PC-3 (cell line): ENCODE results near the gene DDX42. TPM values are rescaled to one million over a fixed set of nuclear protein-coding genes. Genes with fewer than 3 reads are reported as not detected.

Experiments
- ATAC-seq: fragments of 200-7000 bp; cut with Tn5 transposase; 2 replicates; pipeline ENCODE4 v1.9.1; 2020; ENCODE audit warnings: mild to moderate bottlenecking, moderate library complexity
- BruUV-seq: library from RNA; stranded (reverse); fragments of 400-500 nt; replicated peaks from 2 replicates; lab custom pipeline; 2021; lab: Mats Ljungman, UMichigan
- CTCF ChIA-PET: fragments of 300-600 bp; sonication (Branson Sonifier 250); formaldehyde crosslinking; loops from one replicate; lab custom pipeline; 2022; ENCODE audit warnings: antibody characterized with exemption; lab: Charles Lee
- POLR2A ChIA-PET: fragments of 300-600 bp; sonication (Branson Sonifier 250); formaldehyde crosslinking; loops from one replicate; lab custom pipeline; 2022; ENCODE audit warnings: antibody characterized with exemption; ENCODE audit not compliant: unreplicated experiment; lab: Charles Lee
- DNase-seq: peaks from one replicate; pipeline ENCODE4 v3.0.0-alpha.2; 2015
- H2AFZ ChIP-seq: fragments of 300-600 bp; sonication (generic); 2 replicates; pipeline ENCODE4 v1.6.0; 2016; ENCODE audit warnings: antibody characterized with exemption, low read length
- H3F3A ChIP-seq: fragments of 300-600 bp; sonication (generic); one replicate; pipeline ENCODE4 v1.6.0; 2017; ENCODE audit warnings: antibody characterized with exemption, low read length, control low read depth, mild to moderate bottlenecking; ENCODE audit not compliant: unreplicated experiment
- H3K27ac ChIP-seq: fragments of 300-600 bp; sonication (generic); 2 replicates; pipeline ENCODE4 v1.5.1; 2016; ENCODE audit warnings: mild to moderate bottlenecking, low read length
- H3K27me3 ChIP-seq: fragments of 300-600 bp; sonication (generic); 2 replicates; pipeline ENCODE4 v1.6.1; 2016; ENCODE audit warnings: low read length, mixed read lengths
- H3K36me3 ChIP-seq: fragments of 300-600 bp; sonication (generic); 2 replicates; pipeline ENCODE4 v1.6.1; 2016; ENCODE audit warnings: low read depth, mixed run types, low read length, mixed read lengths
- H3K4me1 ChIP-seq: fragments of 300-600 bp; sonication (generic); 2 replicates; pipeline ENCODE4 v1.5.1; 2016; ENCODE audit warnings: low read length; ENCODE audit not compliant: insufficient read depth
- H3K4me2 ChIP-seq: fragments of 300-600 bp; sonication (generic); 2 replicates; pipeline ENCODE4 v1.6.0; 2016; ENCODE audit warnings: low read length
- H3K4me3 ChIP-seq: fragments of 300-600 bp; sonication (generic); 2 replicates; pipeline ENCODE4 v1.5.1; 2016; ENCODE audit warnings: mild to moderate bottlenecking, low read length, mixed read lengths
- H3K79me2 ChIP-seq: fragments of 300-600 bp; sonication (generic); 2 replicates; pipeline ENCODE4 v1.6.1; 2017; ENCODE audit warnings: low read length, mixed read lengths
- H3K9ac ChIP-seq: fragments of 300-600 bp; sonication (generic); 2 replicates; pipeline ENCODE4 v1.6.0; 2016; ENCODE audit warnings: mild to moderate bottlenecking, low read length
- H3K9me2 ChIP-seq: fragments of 300-600 bp; sonication (generic); replicated peaks from 2 replicates; pipeline ENCODE4 v1.6.1; 2016; ENCODE audit warnings: mixed run types, low read length, mixed read lengths
- H3K9me3 ChIP-seq: fragments of 300-600 bp; sonication (generic); 2 replicates; pipeline ENCODE4 v1.6.1; 2016; ENCODE audit warnings: low read length, mixed read lengths
- H4K20me1 ChIP-seq: fragments of 300-600 bp; sonication (generic); 2 replicates; pipeline ENCODE4 v1.6.1; 2016; ENCODE audit warnings: low read length, mixed read lengths
- CTCF ChIP-seq: fragments of 300-600 bp; sonication (generic); conservative IDR thresholded peaks from 2 replicates; pipeline ENCODE4 v1.5.1; 2017; ENCODE audit warnings: antibody characterized with exemption, low read depth, mild to moderate bottlenecking, low read length
- EZH2 ChIP-seq: fragments of 300-600 bp; sonication (generic); IDR thresholded peaks from one replicate; pipeline ENCODE4 v1.6.1; 2017; ENCODE audit warnings: antibody characterized with exemption, mild to moderate bottlenecking, low read length; ENCODE audit not compliant: unreplicated experiment
- EZH2phosphoT487 ChIP-seq: fragments of 300-600 bp; sonication (generic); IDR thresholded peaks from 2 replicates; pipeline ENCODE4 v1.6.1; 2018; ENCODE audit warnings: mild to moderate bottlenecking, antibody characterized with exemption, low read length, borderline replicate concordance
- intact Hi-C: fragments of 100-400 bp; cut with micrococcal nuclease; formaldehyde crosslinking; loops from 2 replicates; pipeline ENCODE4 v1.9.0; 2023
- total RNA-seq: library from RNA; depleted of rRNA; stranded (reverse); fragments of >200 nt; gene quantifications from 2 replicates; pipeline ENCODE4 v1.2.3, GENCODE V29; 2014

Gene DDX42
- total RNA-seq, 1 experiment from 2014 or later = 72.4 TPM

- BruUV-seq = no TSS peak
- Histone ChIP-seq H3K4me3 (no peak overlapping the region), H3F3A (no peaks in the 10 kb centered on the region), H3K9ac (no peak overlapping the region), H3K9me3 (no peaks in the 10 kb centered on the region), H3K27me3 (no peaks in the 10 kb centered on the region), H3K9me2 (no peaks in the 10 kb centered on the region), H3K79me2 (peaks cover 6% of the 10 kb centered on the region), H3K27ac (no peak overlapping the region), H3K36me3 (peaks cover 80% of the 10 kb centered on the region), H3K4me1 (no peaks in the 10 kb centered on the region), H2AFZ (no peak overlapping the region), H3K4me2 (no peak overlapping the region), H4K20me1 (peaks cover 2% of the 10 kb centered on the region; the same call in 1 of the 2 replicates)
- intact Hi-C loops = no loop called here
- ChIA-PET CTCF (no interaction called here), POLR2A (no interaction called here)
- no peak for DNase-seq
- ATAC-seq = no peak
- TF ChIP-seq EZH2phosphoT487 = no peak
- no peak for TF ChIP-seq CTCF
- no peak for TF ChIP-seq EZH2
Observed at GRCh38 chr17:63800783-63801182, 26.8 kb downstream of the DDX42 start.

GRCh38 chr17:63804328-63804727 lies 30.4 kb downstream of the DDX42 start:
- Histone ChIP-seq H4K20me1 (no peaks in the 10 kb centered on the region), H3K9ac (no peak overlapping the region), H3K79me2 (peaks cover 4% of the 10 kb centered on the region; the same call in 1 of the 2 replicates), H3K36me3 (peaks cover 78% of the 10 kb centered on the region), H3K27me3 (no peaks in the 10 kb centered on the region), H3K27ac (no peak overlapping the region), H3K4me2 (no peak overlapping the region), H3K4me3 (no peak overlapping the region), H3K9me2 (no peaks in the 10 kb centered on the region), H3K4me1 (no peaks in the 10 kb centered on the region), H3K9me3 (no peaks in the 10 kb centered on the region), H3F3A (no peaks in the 10 kb centered on the region), H2AFZ (no peak overlapping the region)
- POLR2A ChIA-PET = no interaction called here
- TF ChIP-seq EZH2phosphoT487 = no peak
- no peak for TF ChIP-seq EZH2
- TF ChIP-seq CTCF = no peak
- DNase-seq (no peak), ATAC-seq (no peak)
- CTCF ChIA-PET = no interaction called here
- BruUV-seq = no TSS peak
- intact Hi-C loops = no loop called here

- no peaks in the 10 kb centered on the region for H3K4me1 ChIP-seq
- H3K36me3 ChIP-seq = peaks cover 77% of the 10 kb centered on the region
- TF ChIP-seq CTCF = no peak
- no peak for TF ChIP-seq EZH2
- no peak for TF ChIP-seq EZH2phosphoT487
- no peak overlapping the region for H3K9ac ChIP-seq
- H3K27me3 ChIP-seq = no peaks in the 10 kb centered on the region
- H3K4me3 ChIP-seq = no peak overlapping the region
- no peak overlapping the region for H3K27ac ChIP-seq
- no peaks in the 10 kb centered on the region for H3K9me2 ChIP-seq
- H3F3A ChIP-seq = no peaks in the 10 kb centered on the region
- ChIA-PET CTCF (interaction anchor here (0.7 kb wide), 1 partner anchor 380 kb away, joined by 4 read pairs; no protein-coding TSS in a partner anchor), POLR2A (no interaction called here)
- no peak overlapping the region for H3K4me2 ChIP-seq
- H2AFZ ChIP-seq = no peak overlapping the region
- H3K79me2 ChIP-seq = peaks cover 4% of the 10 kb centered on the region; the same call in 1 of the 2 replicates
- no peak for DNase-seq
- no TSS peak for BruUV-seq
- intact Hi-C loops = no loop called here
- H3K9me3 ChIP-seq = no peaks in the 10 kb centered on the region
- no peak for ATAC-seq
- H4K20me1 ChIP-seq = no peaks in the 10 kb centered on the region
Observed at GRCh38 chr17:63805591-63805990, 31.6 kb downstream of the DDX42 start.
